Measurements from ENCODE around the gene WDR73. TPM values are rescaled to one million over a fixed set of nuclear protein-coding genes. Genes with fewer than 3 reads are reported as not detected.

Gene WDR73
- total RNA-seq, 1 experiment from 2014 or later = 42.4 TPM

- H3K27me3 ChIP-seq (replicated peaks; ENCODE audit: insufficient read depth, low read depth, low read length, poor library complexity) = no peaks in the 10 kb centered on the region
- intact Hi-C loops (cut with micrococcal nuclease; ENCODE audit: unreplicated experiment) = loop anchor here (2.0 kb wide), 1 partner anchor 30 kb away; no protein-coding TSS in a partner anchor
- DNase-seq (ENCODE audit: low spot score) = peak; percentile 98
- H3K4me1 ChIP-seq (ENCODE audit: insufficient read depth, low read length, poor library complexity, severe bottlenecking) = peaks cover 10% of the 10 kb centered on the region
- BruUV-seq (replicated peaks) = TSS peak; percentile 70
- H3K4me3 ChIP-seq (ENCODE audit: low read depth, low read length, poor library complexity, severe bottlenecking) = peak within 1 kb of the TSS; percentile 74
- CTCF ChIA-PET = interaction anchor here (0.6 to 1.0 kb wide), 4 partner anchors 21 to 114 kb away, joined by 3 to 9 read pairs (median 4); no protein-coding TSS in a partner anchor
- H3K36me3 ChIP-seq (ENCODE audit: insufficient read depth, low read length, poor library complexity, severe bottlenecking) = peaks cover 8% of the 10 kb centered on the region
- no peaks in the 10 kb centered on the region for H3K9me3 ChIP-seq (ENCODE audit: low read depth, low read length, poor library complexity, severe bottlenecking)
- H3K27ac ChIP-seq (ENCODE audit: low read depth, low read length, poor library complexity, severe bottlenecking) = peak within 1 kb of the TSS; percentile 79
- POLR2A ChIA-PET (ENCODE audit: low non-redundant PET) = interaction anchor here (0.6 kb wide), 1 partner anchor 30 kb away, joined by 3 read pairs; no protein-coding TSS in a partner anchor
- no peak for TF ChIP-seq CTCF (conservative IDR thresholded peaks at IDR 0.05; ENCODE audit: low read depth, low read length)
- no peak for TF ChIP-seq EZH2 (IDR thresholded peaks at IDR 0.05; ENCODE audit: borderline replicate concordance, low read depth, low read length, poor library complexity, severe bottlenecking)
These were observed 53.2 kb downstream of the WDR73 start, which contains the start of gene ZSCAN2 for GRCh38 chr15:84600687-84601554. Gene ZSCAN2 (plus strand): TSS chr15:84601009. CDS start chr15:84603928, 2,919 bp downstream.

GRCh38 chr15:84600331-84600686, 53.8 kb downstream of the WDR73 start:
- Histone ChIP-seq H3K36me3 (ENCODE audit: insufficient read depth, low read length, poor library complexity, severe bottlenecking) (peaks cover 8% of the 10 kb centered on the region), H3K4me1 (ENCODE audit: insufficient read depth, low read length, poor library complexity, severe bottlenecking) (peaks cover 10% of the 10 kb centered on the region), H3K4me3 (ENCODE audit: low read depth, low read length, poor library complexity, severe bottlenecking) (peak overlapping the region; percentile 74), H3K27me3 (replicated peaks; ENCODE audit: insufficient read depth, low read depth, low read length, poor library complexity) (no peaks in the 10 kb centered on the region), H3K27ac (ENCODE audit: low read depth, low read length, poor library complexity, severe bottlenecking) (no peak overlapping the region), H3K9me3 (ENCODE audit: low read depth, low read length, poor library complexity, severe bottlenecking) (no peaks in the 10 kb centered on the region)
- TF ChIP-seq EZH2 (IDR thresholded peaks at IDR 0.05; ENCODE audit: borderline replicate concordance, low read depth, low read length, poor library complexity, severe bottlenecking) (no peak), CTCF (conservative IDR thresholded peaks at IDR 0.05; ENCODE audit: low read depth, low read length) (no peak)
- ChIA-PET CTCF (interaction anchor here (0.6 to 1.0 kb wide), 3 partner anchors 21 to 32 kb away, joined by 3 to 9 read pairs (median 5); no protein-coding TSS in a partner anchor), POLR2A (ENCODE audit: low non-redundant PET) (interaction anchor here (0.6 kb wide), 1 partner anchor 31 kb away, joined by 3 read pairs; no protein-coding TSS in a partner anchor)
- peak; percentile 94 for DNase-seq (ENCODE audit: low spot score)
- no TSS peak for BruUV-seq (replicated peaks)
- intact Hi-C loops (cut with micrococcal nuclease; ENCODE audit: unreplicated experiment) = loop anchor here (2.0 kb wide), 1 partner anchor 30 kb away; no protein-coding TSS in a partner anchor

GRCh38 chr15:84599906-84600305, 54.2 kb downstream of the WDR73 start:
- Histone ChIP-seq H3K27ac (ENCODE audit: low read depth, low read length, poor library complexity, severe bottlenecking) (no peak overlapping the region), H3K36me3 (ENCODE audit: insufficient read depth, low read length, poor library complexity, severe bottlenecking) (peaks cover 8% of the 10 kb centered on the region), H3K4me1 (ENCODE audit: insufficient read depth, low read length, poor library complexity, severe bottlenecking) (peaks cover 10% of the 10 kb centered on the region), H3K9me3 (ENCODE audit: low read depth, low read length, poor library complexity, severe bottlenecking) (no peaks in the 10 kb centered on the region), H3K27me3 (replicated peaks; ENCODE audit: insufficient read depth, low read depth, low read length, poor library complexity) (no peaks in the 10 kb centered on the region), H3K4me3 (ENCODE audit: low read depth, low read length, poor library complexity, severe bottlenecking) (no peak overlapping the region)
- POLR2A ChIA-PET (ENCODE audit: low non-redundant PET) = interaction anchor here (0.6 kb wide), 1 partner anchor 31 kb away, joined by 3 read pairs; no protein-coding TSS in a partner anchor
- no peak for DNase-seq (ENCODE audit: low spot score)
- no peak for TF ChIP-seq CTCF (conservative IDR thresholded peaks at IDR 0.05; ENCODE audit: low read depth, low read length)
- TF ChIP-seq EZH2 (IDR thresholded peaks at IDR 0.05; ENCODE audit: borderline replicate concordance, low read depth, low read length, poor library complexity, severe bottlenecking) = no peak
- BruUV-seq (replicated peaks) = no TSS peak
- CTCF ChIA-PET = interaction anchor here (0.6 to 0.7 kb wide), 2 partner anchors 29 to 32 kb away, joined by 5 to 9 read pairs; no protein-coding TSS in a partner anchor
- intact Hi-C loops (cut with micrococcal nuclease; ENCODE audit: unreplicated experiment) = loop anchor here (2.0 kb wide), 1 partner anchor 31 kb away; no protein-coding TSS in a partner anchor
